HTR-8/SVneo (cell line): ENCODE measurements around the gene HMGN1.
A peak's percentile ranks its signal among the peaks of the same experiment; 100 is the strongest.

ENCODE experiments used
- DNase-seq: peaks from one replicate; pipeline ENCODE4 v3.0.0; 2011; ENCODE audit warnings: low spot score, mixed read lengths; ENCODE audit not compliant: insufficient read length
- FAIRE-seq: peaks from 2 replicates; lab custom pipeline; 2011; peaks lifted over from hg19 to GRCh38; lab: Jason Lieb, UNC

Gene HMGN1

DNA sequence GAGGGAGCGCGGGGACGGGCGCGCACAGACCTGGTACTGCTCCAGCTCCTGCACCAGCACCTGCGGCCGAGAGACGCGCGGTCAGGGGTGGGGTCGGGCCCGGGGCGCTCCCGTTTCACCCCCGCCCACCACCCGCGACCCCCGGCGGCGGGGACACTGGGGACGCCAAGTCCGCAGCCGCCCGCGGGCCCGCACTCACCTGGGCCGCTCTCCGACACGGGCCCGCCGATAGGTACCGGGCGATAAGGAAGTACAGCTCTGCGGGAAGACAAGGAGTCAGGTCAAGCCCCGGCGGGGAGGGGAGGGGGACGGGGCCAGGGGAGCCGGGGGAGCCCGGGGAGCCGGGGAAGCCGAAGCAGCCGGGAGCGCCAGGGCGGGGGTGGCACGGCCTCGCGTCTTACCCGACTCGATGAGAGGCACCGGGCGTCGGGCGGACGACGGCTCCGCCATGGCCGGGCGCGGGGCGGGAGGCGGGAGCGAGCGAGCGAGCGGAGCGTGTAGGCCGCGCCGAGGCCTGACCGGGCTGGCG, 35.8 kb downstream of the HMGN1 start:
- DNase-seq (no peak), FAIRE-seq (no peak)

DNA sequence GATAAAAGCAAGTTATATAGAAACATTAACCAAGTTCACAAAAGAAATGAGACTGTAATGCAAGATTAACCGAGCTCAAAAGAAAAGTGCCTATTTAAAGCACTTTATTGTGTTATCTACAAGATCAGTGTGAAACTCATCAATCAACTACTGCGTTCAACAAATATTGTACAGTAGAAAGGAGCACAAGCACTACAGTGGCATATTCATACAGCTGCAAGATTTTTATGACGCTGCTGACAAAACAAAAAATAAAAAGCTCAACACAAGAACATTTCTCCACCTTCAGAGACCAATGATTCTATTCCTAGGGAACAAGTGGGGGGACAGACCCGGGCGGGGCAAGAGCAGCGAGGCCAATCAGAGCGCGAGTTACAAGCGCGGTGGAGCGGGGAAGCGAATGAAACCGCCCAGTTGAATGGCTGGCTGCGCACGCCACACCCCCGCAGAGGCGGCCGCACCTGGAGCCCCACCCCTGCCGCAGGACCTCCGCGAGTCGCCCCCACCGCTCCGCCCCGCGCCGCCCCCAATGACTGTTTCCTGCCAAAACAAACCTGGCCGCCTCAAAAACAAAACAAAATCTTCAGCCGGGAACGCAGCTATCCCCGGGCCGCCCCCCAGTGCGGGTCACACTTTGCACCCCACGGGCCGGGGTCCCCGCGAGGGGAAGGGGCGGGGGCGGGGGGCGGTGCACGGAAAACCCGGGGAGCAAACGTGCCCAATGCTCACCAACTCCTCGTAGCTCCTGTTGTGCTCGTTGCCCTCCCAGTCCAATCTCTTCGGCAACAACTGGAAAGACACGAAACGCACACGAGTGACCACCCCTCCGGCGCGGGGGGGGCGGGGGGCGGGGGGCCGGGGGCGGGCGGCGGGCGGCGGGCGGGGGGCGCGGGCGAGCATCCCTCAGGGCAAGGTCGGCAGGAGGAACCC, 36.5 kb downstream of the HMGN1 start:
- FAIRE-seq (peak; percentile 64), DNase-seq (peak; percentile 96)

DNA sequence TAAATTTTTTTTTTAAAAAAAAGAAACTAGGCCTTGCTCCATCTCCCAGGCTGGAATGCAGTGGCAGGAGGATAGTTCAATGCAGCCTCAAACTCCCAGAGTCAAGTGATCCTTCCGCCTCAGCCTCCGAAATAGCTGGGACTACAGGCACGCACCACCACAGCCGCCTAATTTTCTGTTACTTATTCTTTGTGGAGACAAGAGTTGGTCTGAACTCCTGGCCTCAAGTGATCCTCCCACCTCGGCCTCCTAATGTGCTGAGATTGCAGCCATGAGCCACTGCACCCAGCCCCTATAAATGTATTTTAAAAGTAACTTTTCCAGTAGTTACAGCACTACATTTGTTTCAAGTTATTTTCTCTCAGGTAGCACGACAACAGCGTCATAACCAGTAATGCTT, 37.7 kb downstream of the HMGN1 start:
- no peak for FAIRE-seq
- DNase-seq: no peak

DNA sequence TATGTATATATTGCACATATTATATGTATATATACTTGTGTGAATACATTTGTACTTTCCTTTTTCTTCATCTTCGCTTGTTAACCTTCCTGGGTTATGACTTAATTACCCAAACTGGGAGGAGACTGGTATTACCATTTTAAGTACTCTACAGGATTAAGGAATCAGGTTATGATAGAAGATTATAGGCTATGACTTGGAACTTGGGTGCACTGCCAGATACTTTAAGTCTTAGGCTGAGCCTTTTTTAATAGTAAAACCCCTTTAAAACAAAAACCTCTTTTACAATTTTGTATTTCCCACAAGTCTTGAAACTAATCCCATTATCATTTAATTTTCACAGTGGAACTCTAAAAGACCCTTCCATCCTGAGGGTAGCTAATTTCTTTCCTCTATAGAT, 41.4 kb downstream of the HMGN1 start:
- FAIRE-seq (no peak), DNase-seq (no peak)

DNA sequence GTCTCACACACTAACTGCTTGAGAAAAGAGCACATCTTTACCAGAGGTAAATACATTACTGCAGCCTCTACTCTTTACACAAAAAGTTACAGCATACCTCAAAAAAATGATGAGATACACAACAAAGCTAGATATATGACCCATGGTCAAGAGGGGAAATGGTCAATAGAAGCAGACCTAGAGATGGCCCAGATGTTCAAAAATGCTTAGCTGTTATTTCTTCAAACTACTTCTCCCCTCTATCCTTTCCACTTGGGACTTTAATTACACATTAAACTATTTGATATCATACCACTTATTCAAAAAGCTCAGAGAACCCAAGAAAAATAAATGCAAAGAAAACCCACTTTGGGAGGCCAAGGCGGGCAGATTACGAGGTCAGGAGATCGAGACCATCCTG, 48.3 kb downstream of the HMGN1 start:
- FAIRE-seq (no peak), DNase-seq (no peak)

DNA sequence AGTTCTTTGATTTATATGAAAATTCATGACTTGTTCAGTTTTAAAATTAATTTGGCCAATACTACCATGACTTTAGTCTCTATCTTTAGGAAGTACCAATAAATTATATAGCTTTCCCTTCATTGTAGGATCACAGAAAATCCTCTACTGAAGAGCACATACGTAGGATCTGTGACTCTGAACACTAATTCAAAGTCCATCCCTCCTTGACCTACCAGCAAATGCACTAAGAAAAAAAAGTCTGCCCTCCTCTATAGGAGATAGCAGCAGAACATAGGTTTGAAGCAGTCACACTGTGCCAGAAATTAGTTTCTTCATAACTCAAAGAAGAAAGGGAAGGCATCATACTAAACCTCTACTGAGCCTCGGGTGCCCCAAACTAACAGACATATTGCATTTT, 52.0 kb downstream of the HMGN1 start:
- no peak for DNase-seq
- no peak for FAIRE-seq
